H9 (cell line): ENCODE data around the gene TSC22D1. TPM values are rescaled to one million over a fixed set of nuclear protein-coding genes. Genes with fewer than 3 reads are reported as not detected.

ENCODE experiments used
- DNase-seq: peaks from one replicate; pipeline ENCODE4 v3.0.0-alpha.2; 2017
- H2AFZ ChIP-seq: one replicate; pipeline ENCODE4 v1.6.1; 2013; ENCODE audit warnings: mild to moderate bottlenecking, low read length, control low read depth, moderate library complexity
- H2AK5ac ChIP-seq: 2 replicates; pipeline ENCODE4 v1.6.1; 2013; ENCODE audit warnings: low read length, control low read depth, mixed read lengths; ENCODE audit not compliant: insufficient read length
- H2BK120ac ChIP-seq: one replicate; pipeline ENCODE4 v1.6.1; 2013; ENCODE audit warnings: low read depth, mild to moderate bottlenecking, low read length, control low read depth, inconsistent platforms; ENCODE audit not compliant: poor library complexity, severe bottlenecking
- H2BK12ac ChIP-seq: 2 replicates; pipeline ENCODE4 v1.6.1; 2013; ENCODE audit warnings: low read length, control low read depth, mixed read lengths, low read depth; ENCODE audit not compliant: insufficient read length
- H2BK15ac ChIP-seq: 2 replicates; pipeline ENCODE4 v1.6.1; 2013; ENCODE audit warnings: low read depth, low read length, control low read depth
- H2BK20ac ChIP-seq: one replicate; pipeline ENCODE4 v1.6.1; 2013; ENCODE audit warnings: low read depth, mild to moderate bottlenecking, low read length, control low read depth, inconsistent platforms; ENCODE audit not compliant: poor library complexity, severe bottlenecking
- H2BK5ac ChIP-seq: 2 replicates; pipeline ENCODE4 v1.6.1; 2013; ENCODE audit warnings: low read length, control low read depth, mixed read lengths; ENCODE audit not compliant: insufficient read length
- H3K14ac ChIP-seq: 2 replicates; pipeline ENCODE4 v1.6.1; 2013; ENCODE audit warnings: low read length, control low read depth; ENCODE audit not compliant: insufficient read depth
- H3K18ac ChIP-seq: 2 replicates; pipeline ENCODE4 v1.6.1; 2013; ENCODE audit warnings: low read depth, mild to moderate bottlenecking, mixed read lengths, low read length, control low read depth; ENCODE audit not compliant: insufficient read length
- H3K23ac ChIP-seq: 2 replicates; pipeline ENCODE4 v1.6.1; 2013; ENCODE audit warnings: low read length, control low read depth, mixed read lengths, low read depth; ENCODE audit not compliant: insufficient read length
- H3K23me2 ChIP-seq: 2 replicates; pipeline ENCODE4 v1.6.1; 2013; ENCODE audit warnings: low read depth, mild to moderate bottlenecking, mixed read lengths, low read length, control low read depth; ENCODE audit not compliant: insufficient read length, poor library complexity, severe bottlenecking
- H3K27ac ChIP-seq: 2 replicates; pipeline ENCODE4 v1.5.1; 2013; ENCODE audit warnings: low read length, control low read depth, mixed read lengths, low read depth; ENCODE audit not compliant: insufficient read length
- H3K27me3 ChIP-seq: 2 replicates; pipeline ENCODE4 v1.6.1; 2013; ENCODE audit warnings: low read length, control low read depth, inconsistent platforms; ENCODE audit not compliant: insufficient read depth
- H3K4ac ChIP-seq: 2 replicates; pipeline ENCODE4 v1.6.1; 2013; ENCODE audit warnings: low read depth, mild to moderate bottlenecking, control low read depth, inconsistent platforms, low read length, moderate library complexity
- H3K4me1 ChIP-seq: 2 replicates; pipeline ENCODE4 v1.6.1; 2013; ENCODE audit warnings: low read length, control low read depth, inconsistent platforms; ENCODE audit not compliant: insufficient read depth
- H3K4me2 ChIP-seq: 2 replicates; pipeline ENCODE4 v1.6.1; 2013; ENCODE audit warnings: low read length, control low read depth, mixed read lengths; ENCODE audit not compliant: insufficient read length, insufficient read depth
- H3K56ac ChIP-seq: 2 replicates; pipeline ENCODE4 v1.6.1; 2013; ENCODE audit warnings: low read depth, mild to moderate bottlenecking, mixed read lengths, low read length, control low read depth; ENCODE audit not compliant: insufficient read length
- H3K79me1 ChIP-seq: 2 replicates; pipeline ENCODE4 v1.6.1; 2013; ENCODE audit warnings: low read depth, mild to moderate bottlenecking, moderate library complexity, low read length, control low read depth, inconsistent platforms; ENCODE audit not compliant: insufficient read depth, poor library complexity, severe bottlenecking
- H3K79me2 ChIP-seq: 2 replicates; pipeline ENCODE4 v1.6.1; 2013; ENCODE audit warnings: low read length, control low read depth, inconsistent platforms; ENCODE audit not compliant: insufficient read depth
- H3K9ac ChIP-seq: 2 replicates; pipeline ENCODE4 v1.6.1; 2013; ENCODE audit warnings: low read length, control low read depth, mixed read lengths; ENCODE audit not compliant: insufficient read length; ENCODE audit errors: extremely low read depth
- H3K9me3 ChIP-seq: one replicate; pipeline ENCODE4 v1.6.1; 2013; ENCODE audit warnings: low read depth, low read length, inconsistent platforms; ENCODE audit not compliant: control insufficient read depth
- H3T11ph ChIP-seq: one replicate; pipeline ENCODE4 v1.6.1; 2013; ENCODE audit warnings: mild to moderate bottlenecking, low read length, control low read depth, inconsistent platforms
- H4K20me1 ChIP-seq: one replicate; pipeline ENCODE4 v1.6.1; 2013; ENCODE audit not compliant: control insufficient read depth, insufficient read length, insufficient read depth
- H4K5ac ChIP-seq: 2 replicates; pipeline ENCODE4 v1.6.1; 2013; ENCODE audit warnings: low read depth, mild to moderate bottlenecking, mixed read lengths, low read length, control low read depth; ENCODE audit not compliant: insufficient read length
- H4K8ac ChIP-seq: replicated peaks from 2 replicates; pipeline ENCODE4 v1.6.1; 2013; ENCODE audit warnings: low read length, control low read depth, mixed read lengths, low read depth; ENCODE audit not compliant: insufficient read length
- H4K91ac ChIP-seq: 2 replicates; pipeline ENCODE4 v1.6.1; 2013; ENCODE audit warnings: low read depth, mild to moderate bottlenecking, moderate library complexity, mixed read lengths, low read length, control low read depth; ENCODE audit not compliant: insufficient read length
- H3K27ac Mint-ChIP-seq, 3 experiments: 2 replicates in 2 of 3; 3 replicates in 1 of 3; pipeline ENCODE4 v1.8.0; 2020 to 2021; ENCODE audit warnings: mixed read lengths in 3 of 3, mild to moderate bottlenecking in 1 of 3, moderate library complexity in 1 of 3
- H3K27me3 Mint-ChIP-seq: 2 replicates; pipeline ENCODE4 v1.8.0; 2021; ENCODE audit warnings: low read depth, mild to moderate bottlenecking, moderate library complexity, mixed read lengths
- H3K36me3 Mint-ChIP-seq, 3 experiments: 2 replicates in 2 of 3; 3 replicates in 1 of 3; pipeline ENCODE4 v1.8.0; 2020 to 2021; ENCODE audit warnings: low read depth in 3 of 3, mixed read lengths in 3 of 3; ENCODE audit not compliant: insufficient read depth in 1 of 3
- H3K4me1 Mint-ChIP-seq, 2 experiments: 2 replicates each; pipeline ENCODE4 v1.8.0; 2020; ENCODE audit warnings: mixed read lengths in 2 of 2
- H3K4me3 Mint-ChIP-seq, 2 experiments: 2 replicates in 1 of 2; 3 replicates in 1 of 2; pipeline ENCODE4 v1.8.0; 2020 to 2021; ENCODE audit warnings: mild to moderate bottlenecking in 2 of 2, mixed read lengths in 2 of 2, moderate library complexity in 1 of 2
- H3K9me3 Mint-ChIP-seq, 2 experiments: 2 replicates in 1 of 2; 3 replicates in 1 of 2; pipeline ENCODE4 v1.8.0; 2020; ENCODE audit warnings: mild to moderate bottlenecking in 2 of 2, mixed read lengths in 2 of 2, moderate library complexity in 1 of 2
- WGBS: extraction: QIAGEN DNeasy Blood & Tissue Kit; methylation state at CpG from one replicate; pipeline ENCODE4 v1.1.7; 2013; ENCODE audit warnings: missing lambda C conversion rate, low lambda C conversion rate, mixed read lengths; ENCODE audit not compliant: insufficient read length; ENCODE audit errors: extremely low coverage; 5-methylcytosine and 5-hydroxymethylcytosine counted together
- total RNA-seq: library from RNA; stranded (reverse); gene quantifications from 2 replicates; pipeline ENCODE4 v1.2.1, GENCODE V29; 2021
- TF ChIP-seq, protein P1 (sequence below): fragments of 200-600 bp; sonication (generic); conservative IDR thresholded peaks from 3 replicates; pipeline ENCODE4 v1.8.0; 2021; ENCODE audit warnings: antibody characterized with exemption, mild to moderate bottlenecking

Gene TSC22D1
- total RNA-seq, 1 experiment from 2014 or later = 76.7 TPM

DNA sequence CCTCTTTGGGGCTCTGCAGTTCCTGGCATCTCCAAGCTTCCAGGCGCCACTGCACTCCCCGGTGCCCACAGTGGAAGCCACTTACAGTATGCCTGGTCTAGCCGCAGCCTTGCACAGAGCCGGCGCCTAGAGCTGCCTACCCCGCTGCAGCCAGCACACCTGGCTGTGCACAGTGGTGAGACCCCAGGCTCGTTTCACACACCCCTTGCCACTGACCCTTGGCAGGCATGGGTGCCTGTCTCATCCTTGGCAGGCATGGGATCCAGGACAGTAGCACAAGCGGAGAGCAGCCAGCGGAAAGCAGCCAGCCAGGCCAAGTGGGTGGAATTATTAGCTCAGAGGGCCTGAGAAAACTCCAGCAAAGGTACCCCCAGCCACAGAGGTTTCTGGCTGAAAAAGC, 116.5 kb downstream of the TSC22D1 start:
- Mint-ChIP-seq H3K4me3 (no peak overlapping the region), H3K27ac (no peak overlapping the region), H3K9me3 (peaks cover 7 to 12% of the 10 kb centered on the region in 2 experiments; a peak in 3 of 5 replicates), H3K36me3 (peaks cover 16 to 42% (median 30%) of the 10 kb centered on the region in 3 experiments), H3K27me3 (no peaks in the 10 kb centered on the region), H3K4me1 (peaks cover under 1 to 2% of the 10 kb centered on the region in 2 experiments; a peak in 3 of 4 replicates)
- TF ChIP-seq, protein P1, sequence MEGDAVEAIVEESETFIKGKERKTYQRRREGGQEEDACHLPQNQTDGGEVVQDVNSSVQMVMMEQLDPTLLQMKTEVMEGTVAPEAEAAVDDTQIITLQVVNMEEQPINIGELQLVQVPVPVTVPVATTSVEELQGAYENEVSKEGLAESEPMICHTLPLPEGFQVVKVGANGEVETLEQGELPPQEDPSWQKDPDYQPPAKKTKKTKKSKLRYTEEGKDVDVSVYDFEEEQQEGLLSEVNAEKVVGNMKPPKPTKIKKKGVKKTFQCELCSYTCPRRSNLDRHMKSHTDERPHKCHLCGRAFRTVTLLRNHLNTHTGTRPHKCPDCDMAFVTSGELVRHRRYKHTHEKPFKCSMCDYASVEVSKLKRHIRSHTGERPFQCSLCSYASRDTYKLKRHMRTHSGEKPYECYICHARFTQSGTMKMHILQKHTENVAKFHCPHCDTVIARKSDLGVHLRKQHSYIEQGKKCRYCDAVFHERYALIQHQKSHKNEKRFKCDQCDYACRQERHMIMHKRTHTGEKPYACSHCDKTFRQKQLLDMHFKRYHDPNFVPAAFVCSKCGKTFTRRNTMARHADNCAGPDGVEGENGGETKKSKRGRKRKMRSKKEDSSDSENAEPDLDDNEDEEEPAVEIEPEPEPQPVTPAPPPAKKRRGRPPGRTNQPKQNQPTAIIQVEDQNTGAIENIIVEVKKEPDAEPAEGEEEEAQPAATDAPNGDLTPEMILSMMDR = no peak
- Histone ChIP-seq H3K9me3 (no peaks in the 10 kb centered on the region), H2BK20ac (no peak overlapping the region), H3K14ac (no peak overlapping the region), H3K4ac (no peak overlapping the region), H2AFZ (no peak overlapping the region), H3K27me3 (no peaks in the 10 kb centered on the region), H3K9ac (no peak overlapping the region), H3K23me2 (no peaks in the 10 kb centered on the region), H2AK5ac (no peak overlapping the region), H3K79me2 (no peaks in the 10 kb centered on the region), H4K20me1 (no peaks in the 10 kb centered on the region), H4K8ac (no peak overlapping the region), H2BK120ac (no peak overlapping the region), H2BK15ac (no peak overlapping the region), H4K5ac (no peak overlapping the region), H3K27ac (no peak overlapping the region), H3K23ac (no peak overlapping the region), H3K18ac (no peak overlapping the region), H2BK5ac (no peak overlapping the region), H3K79me1 (peaks cover 3% of the 10 kb centered on the region), H3K56ac (no peak overlapping the region), H3K4me2 (no peak overlapping the region), H2BK12ac (no peak overlapping the region), H4K91ac (no peak overlapping the region), H3K4me1 (no peaks in the 10 kb centered on the region), H3T11ph (no peak overlapping the region)
- DNase-seq = no peak
- no CpG with 5 or more reads among the region's 9 CpGs for WGBS
